Common myeloid progenitor, CD34-positive (primary cell): Measurements from ENCODE around the gene MNS1.

ENCODE experiments used
- CTCF ChIA-PET: fragments of 350-600 bp; sonication (Branson Sonifier 250); formaldehyde crosslinking; loops from one replicate; lab custom pipeline; 2021; ENCODE audit warnings: antibody characterized with exemption; lab: Charles Lee
- POLR2A ChIA-PET: fragments of 350-600 bp; sonication (Branson Sonifier 250); formaldehyde crosslinking; loops from one replicate; lab custom pipeline; 2021; ENCODE audit warnings: antibody characterized with exemption; lab: Charles Lee
- DNase-seq, 3 donors: peaks; one replicate each; pipeline versions ENCODE4 v3.0.0 to v3.0.0-alpha.2; 2013
- H3K27ac ChIP-seq, 2 experiments: 1 replicate in 1 of 2; 2 replicates in 1 of 2; pipeline ENCODE4 v1.7.0; 2013; ENCODE audit warnings: inconsistent platforms in 2 of 2, low read length in 2 of 2, mild to moderate bottlenecking in 2 of 2, low read depth in 1 of 2, moderate library complexity in 1 of 2; ENCODE audit not compliant: severe bottlenecking in 2 of 2, insufficient read depth in 1 of 2, poor library complexity in 1 of 2
- H3K27me3 ChIP-seq, 5 experiments: replicated peaks in 2 of 5; 1 replicate in 3 of 5; 2 replicates in 2 of 5; pipeline versions ENCODE4 v1.6.1 to v1.7.0; 2013; ENCODE audit warnings: low read length in 4 of 5, mild to moderate bottlenecking in 2 of 5, moderate library complexity in 2 of 5, inconsistent platforms in 1 of 5; ENCODE audit not compliant: insufficient read depth in 5 of 5, control insufficient read depth in 4 of 5
- H3K36me3 ChIP-seq, 4 experiments: 1 replicate in 2 of 4; 2 replicates in 2 of 4; pipeline versions ENCODE4 v1.6.1 to v1.7.0; 2013; ENCODE audit warnings: low read length in 3 of 4, control low read depth in 1 of 4, mild to moderate bottlenecking in 1 of 4; ENCODE audit not compliant: control insufficient read depth in 4 of 4, insufficient read depth in 4 of 4
- H3K4me1 ChIP-seq, 4 experiments: 1 replicate in 3 of 4; 2 replicates in 1 of 4; pipeline versions ENCODE4 v1.6.1 to v1.7.1; 2013; ENCODE audit warnings: low read length in 3 of 4, mild to moderate bottlenecking in 3 of 4, control low read depth in 1 of 4, inconsistent platforms in 1 of 4, moderate library complexity in 1 of 4; ENCODE audit not compliant: control insufficient read depth in 4 of 4, insufficient read depth in 4 of 4; ENCODE audit errors: control extremely low read depth in 1 of 4
- H3K4me3 ChIP-seq, 7 experiments: 1 replicate in 4 of 7; 2 replicates in 3 of 7; pipeline versions ENCODE4 v1.5.1 to v1.7.0; 2013; ENCODE audit warnings: mild to moderate bottlenecking in 7 of 7, low read length in 6 of 7, moderate library complexity in 6 of 7, inconsistent platforms in 2 of 7, low read depth in 2 of 7, control low read depth in 1 of 7; ENCODE audit not compliant: insufficient read depth in 4 of 7, control insufficient read depth in 1 of 7; ENCODE audit errors: extremely low read depth in 1 of 7
- H3K9me3 ChIP-seq, 5 experiments: 1 replicate in 4 of 5; 2 replicates in 1 of 5; pipeline versions ENCODE4 v1.6.1 to v1.7.1; 2013; ENCODE audit warnings: low read length in 4 of 5, mild to moderate bottlenecking in 2 of 5, inconsistent platforms in 1 of 5, low read depth in 1 of 5, moderate library complexity in 1 of 5; ENCODE audit not compliant: control insufficient read depth in 4 of 5, insufficient read depth in 2 of 5; ENCODE audit errors: control extremely low read depth in 1 of 5
- WGBS: methylation state at CpG from one replicate; pipeline ENCODE4 v1.1.5; 2013; ENCODE audit not compliant: insufficient coverage; 5-methylcytosine and 5-hydroxymethylcytosine counted together

MNS1 gene

DNA sequence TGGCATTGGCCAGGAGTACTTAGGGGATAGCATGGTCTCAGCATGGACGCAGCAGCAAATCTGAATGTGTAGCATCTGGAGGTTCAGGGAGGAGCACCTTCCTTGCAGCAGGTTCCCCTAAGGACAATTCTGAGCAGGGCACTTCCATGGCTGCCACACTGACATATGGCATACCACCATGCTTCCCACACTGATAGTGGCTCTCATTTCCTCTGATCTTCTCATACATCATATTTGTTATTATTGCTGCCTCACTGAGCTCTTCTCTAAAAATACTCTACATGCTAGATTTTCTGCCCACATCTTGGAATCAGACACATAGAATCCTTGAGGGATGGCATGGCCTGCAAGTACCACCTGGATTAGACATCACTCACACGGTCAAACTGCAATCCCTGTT, 7.3 kb upstream of the MNS1 start:
- ChIA-PET POLR2A (no interaction called here), CTCF (no interaction called here)
- Histone ChIP-seq H3K4me1 (peaks cover 4 to 16% (median 10%) of the 10 kb centered on the region in 4 experiments), H3K27me3 (no peaks in the 10 kb centered on the region), H3K27ac (no peak overlapping the region), H3K36me3 (no peaks in the 10 kb centered on the region), H3K4me3 (no peak overlapping the region), H3K9me3 (no peaks in the 10 kb centered on the region)
- no peak for DNase-seq
- WGBS: 100% methylated on average over 1 of the region's 2 CpGs

- H3K4me3 ChIP-seq: no peak overlapping the region
- peaks cover 4 to 16% (median 10%) of the 10 kb centered on the region in 4 experiments for H3K4me1 ChIP-seq
- no peak overlapping the region for H3K27ac ChIP-seq
- H3K27me3 ChIP-seq: no peaks in the 10 kb centered on the region
- CTCF ChIA-PET: no interaction called here
- peak in 2 of 3 donors; percentile 21 to 48 for DNase-seq
- H3K9me3 ChIP-seq: no peaks in the 10 kb centered on the region
- POLR2A ChIA-PET: no interaction called here
- 100% methylated on average over 2 of the region's 5 CpGs for WGBS
- no peaks in the 10 kb centered on the region for H3K36me3 ChIP-seq
These were observed 6.6 kb upstream of the MNS1 start for GRCh38 chr15:56471440-56472069.

GRCh38 chr15:56469483-56469882, 4.5 kb upstream of the MNS1 start:
- H3K27ac ChIP-seq: peak overlapping the region in 1 of 2 experiments; percentile 79
- H3K9me3 ChIP-seq: no peaks in the 10 kb centered on the region
- ChIA-PET CTCF (interaction anchor here (0.9 to 2.6 kb wide), 2 partner anchors 22 to 669 kb away, joined by 3 to 8 read pairs; no protein-coding TSS in a partner anchor), POLR2A (interaction anchor here (0.6 kb wide), 2 partner anchors 15 to 268 kb away, joined by 5 read pairs; no protein-coding TSS in a partner anchor)
- peaks cover 8 to 25% (median 15%) of the 10 kb centered on the region in 4 experiments for H3K4me1 ChIP-seq
- peak in 1 of 3 donors; percentile 22 for DNase-seq
- H3K4me3 ChIP-seq: peak overlapping the region in 1 of 7 experiments; percentile 6
- H3K36me3 ChIP-seq: no peaks in the 10 kb centered on the region
- no peaks in the 10 kb centered on the region for H3K27me3 ChIP-seq

GRCh38 chr15:56468401-56468800, 3.5 kb upstream of the MNS1 start:
- WGBS: no CpG with 5 or more reads among the region's 2 CpGs
- H3K36me3 ChIP-seq: no peaks in the 10 kb centered on the region
- DNase-seq: peak; percentile 38 to 79 (median 73)
- peak overlapping the region; percentile 65 to 79 for H3K27ac ChIP-seq
- peaks cover 8 to 30% (median 20%) of the 10 kb centered on the region in 4 experiments for H3K4me1 ChIP-seq
- CTCF ChIA-PET: interaction anchor here (1.0 to 2.6 kb wide), 2 partner anchors 23 to 39 kb away, joined by 3 to 8 read pairs; no protein-coding TSS in a partner anchor
- no peaks in the 10 kb centered on the region for H3K9me3 ChIP-seq
- POLR2A ChIA-PET: no interaction called here
- H3K4me3 ChIP-seq: peak overlapping the region in 6 of 7 experiments; percentile 48 to 74 (median 51)
- no peaks in the 10 kb centered on the region for H3K27me3 ChIP-seq

- H3K27ac ChIP-seq: no peak overlapping the region
- WGBS: no CpG with 5 or more reads among the region's 3 CpGs
- H3K4me3 ChIP-seq: no peak overlapping the region
- no peaks in the 10 kb centered on the region for H3K27me3 ChIP-seq
- H3K36me3 ChIP-seq: no peaks in the 10 kb centered on the region
- ChIA-PET CTCF (no interaction called here), POLR2A (no interaction called here)
- peaks cover 8 to 30% (median 20%) of the 10 kb centered on the region in 4 experiments for H3K4me1 ChIP-seq
- no peaks in the 10 kb centered on the region for H3K9me3 ChIP-seq
- DNase-seq: no peak
These were observed 2.7 kb upstream of the MNS1 start for GRCh38 chr15:56467616-56468015.

DNA sequence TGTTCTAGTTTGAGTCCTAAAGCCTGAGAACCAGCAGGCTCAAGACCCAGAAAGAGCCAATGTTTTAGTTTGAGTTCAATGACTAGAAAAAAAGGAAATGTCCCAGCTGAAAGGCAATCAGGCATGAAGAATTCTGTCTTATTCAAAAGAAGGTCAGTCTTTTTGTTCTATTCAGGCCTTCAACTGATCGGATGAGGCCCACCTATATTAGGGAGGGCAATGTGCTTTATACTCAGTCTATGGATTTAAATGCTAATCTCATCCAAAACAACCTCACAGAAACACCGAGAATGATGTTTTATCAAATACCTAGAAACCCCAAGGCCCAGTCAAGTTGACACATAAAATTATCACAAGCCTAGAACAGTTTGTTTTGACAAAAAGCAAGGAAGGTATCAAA, 4.0 kb downstream of the MNS1 start:
- DNase-seq: no peak
- H3K4me1 ChIP-seq: peaks cover 4 to 14% (median 10%) of the 10 kb centered on the region in 4 experiments
- no peak overlapping the region for H3K27ac ChIP-seq
- CTCF ChIA-PET: no interaction called here
- POLR2A ChIA-PET: interaction anchor here (1.1 kb wide), 1 partner anchor 106 kb away, joined by 5 read pairs; no protein-coding TSS in a partner anchor
- H3K4me3 ChIP-seq: no peak overlapping the region
- no CpG with 5 or more reads among the region's 2 CpGs for WGBS
- H3K9me3 ChIP-seq: no peaks in the 10 kb centered on the region
- no peaks in the 10 kb centered on the region for H3K36me3 ChIP-seq
- no peaks in the 10 kb centered on the region for H3K27me3 ChIP-seq

DNA sequence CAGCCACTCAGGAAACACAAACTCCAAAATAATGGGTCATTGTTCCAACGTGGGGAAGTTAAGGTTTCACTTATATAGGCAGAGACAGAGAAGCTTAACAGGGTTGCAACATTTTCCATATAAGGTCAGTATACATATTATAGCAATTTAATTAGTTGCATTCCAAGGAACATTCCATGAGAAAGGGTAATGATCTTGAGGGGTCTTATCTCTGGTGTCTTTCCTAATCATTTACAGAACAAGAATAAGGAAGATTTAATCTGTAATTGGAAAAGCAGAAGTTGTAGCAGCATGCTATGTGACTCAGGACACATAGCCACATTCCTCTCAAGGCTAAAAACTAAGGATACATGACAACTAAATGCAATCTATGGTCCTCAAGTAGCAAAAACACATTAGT, 4.9 kb downstream of the MNS1 start:
- ChIA-PET CTCF (interaction anchor here (0.5 kb wide), 1 partner anchor 44 kb away, joined by 3 read pairs; no protein-coding TSS in a partner anchor), POLR2A (interaction anchor here (0.7 to 1.1 kb wide), 2 partner anchors 105 to 228 kb away, joined by 3 to 5 read pairs; no protein-coding TSS in a partner anchor)
- H3K36me3 ChIP-seq: no peaks in the 10 kb centered on the region
- no peaks in the 10 kb centered on the region for H3K27me3 ChIP-seq
- no peak overlapping the region for H3K27ac ChIP-seq
- peak in 2 of 3 donors; percentile 40 to 66 for DNase-seq
- H3K4me3 ChIP-seq: no peak overlapping the region
- H3K4me1 ChIP-seq: peaks cover under 1 to 8% (median 6%) of the 10 kb centered on the region in 4 experiments
- no CpG with 5 or more reads among the region's 1 CpG for WGBS
- no peaks in the 10 kb centered on the region for H3K9me3 ChIP-seq
